CD4-positive, alpha-beta T cell treated with Interleukin-15 for 1 hour (primary cell): Measurements from ENCODE around the gene DNMT1.

Experiments used
- DNase-seq: peaks from one replicate; pipeline ENCODE4 v3.0.0-alpha.2; 2020

DNMT1 gene

DNA sequence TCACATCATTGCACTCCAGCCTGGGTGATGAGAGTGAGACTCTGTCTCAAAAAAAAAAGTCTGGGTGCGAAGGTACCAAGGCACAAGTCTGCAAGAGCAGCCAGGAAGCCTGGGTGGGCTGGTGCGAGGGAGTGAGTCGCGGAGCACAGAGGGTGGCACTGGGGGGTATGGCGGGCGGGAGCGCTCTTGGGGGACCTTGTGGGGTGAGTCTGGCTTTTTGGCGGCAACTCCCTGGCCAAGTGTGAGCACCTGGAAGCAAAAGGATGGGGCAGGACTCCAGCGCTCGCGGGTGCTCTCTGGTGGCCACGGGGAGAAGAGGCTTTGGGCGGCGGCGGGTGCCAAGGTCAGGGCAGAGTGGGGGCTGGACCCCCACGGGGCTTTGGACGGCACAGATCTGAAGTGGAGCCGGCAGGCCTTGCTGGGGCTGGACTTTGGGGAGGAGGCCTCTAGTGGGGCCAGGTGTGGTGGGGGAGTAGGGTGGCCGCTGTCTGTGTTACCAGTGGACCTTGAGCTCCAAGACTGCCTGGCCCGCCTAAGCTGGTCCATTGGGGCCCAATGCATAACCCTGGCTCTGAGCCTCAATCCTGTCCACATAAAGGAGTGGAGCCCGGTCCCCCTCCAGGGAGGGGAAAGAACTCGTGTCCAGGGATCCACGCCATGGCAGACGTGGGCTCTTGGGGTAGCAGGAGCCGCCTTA is 81.7 kb downstream of the DNMT1 start:
- peak; percentile 68 for DNase-seq

DNA sequence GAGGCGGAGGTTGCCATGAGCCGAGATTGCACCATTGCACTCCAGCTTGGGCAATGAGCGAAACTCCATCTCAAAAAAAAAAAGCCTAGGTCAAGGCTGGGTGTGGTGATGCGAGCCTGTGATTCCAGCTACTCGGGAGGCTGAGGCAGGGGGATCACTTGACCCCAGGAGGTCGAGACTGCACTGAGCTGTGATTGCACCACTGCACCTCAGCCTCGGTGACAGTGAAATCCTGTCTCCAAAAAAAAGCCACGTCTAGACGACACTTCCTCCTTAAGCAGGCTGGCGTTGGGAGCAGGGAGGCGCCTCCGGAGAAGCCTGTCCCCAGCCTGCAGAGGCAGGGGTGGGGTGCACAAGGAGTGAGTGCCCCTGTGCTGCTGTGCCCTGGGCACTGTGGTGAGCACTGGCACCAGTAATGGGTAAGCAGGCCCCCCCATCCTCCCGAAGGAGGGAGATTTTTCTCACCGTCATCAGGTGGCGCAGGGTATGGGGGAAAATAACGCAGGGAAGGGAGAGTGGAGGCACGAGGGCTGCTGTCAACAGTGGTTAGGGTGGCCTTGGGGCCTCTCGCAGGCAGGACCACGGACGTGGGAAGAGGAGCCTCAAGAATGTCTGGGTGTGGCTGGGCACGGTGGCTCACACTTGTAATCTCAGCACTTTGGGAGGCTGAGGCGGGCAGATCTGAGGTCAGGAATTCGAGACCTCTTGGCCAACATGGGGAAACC is 82.6 kb downstream of the DNMT1 start:
- peak; percentile 53 for DNase-seq

DNA sequence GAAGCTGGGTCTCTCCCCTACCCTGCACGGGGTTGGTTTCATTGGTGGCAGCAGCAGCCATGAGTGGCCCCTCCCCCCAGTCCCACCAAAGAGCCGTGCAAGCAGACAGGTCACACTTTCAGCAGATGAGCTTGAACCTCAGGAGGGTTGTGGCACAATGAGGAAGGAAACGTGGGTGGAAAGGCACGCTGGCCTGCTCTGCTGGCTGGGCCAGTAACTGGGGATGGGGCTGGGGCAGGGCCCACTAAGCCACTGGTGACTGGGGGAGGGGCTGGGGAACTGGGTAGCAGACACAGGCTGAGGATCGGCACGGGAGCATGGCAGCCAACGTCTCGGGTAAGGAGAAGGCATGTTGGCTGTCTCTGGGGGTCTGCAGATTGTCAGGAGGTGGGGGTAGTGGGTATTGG is 83.3 kb downstream of the DNMT1 start, which contains the start of gene P2RY11:
Gene P2RY11 (plus strand): TSS at position 289 of the 407 bp plus-strand sequence. CDS start 29 bp downstream, at position 318.
- peak; percentile 59 for DNase-seq

DNA sequence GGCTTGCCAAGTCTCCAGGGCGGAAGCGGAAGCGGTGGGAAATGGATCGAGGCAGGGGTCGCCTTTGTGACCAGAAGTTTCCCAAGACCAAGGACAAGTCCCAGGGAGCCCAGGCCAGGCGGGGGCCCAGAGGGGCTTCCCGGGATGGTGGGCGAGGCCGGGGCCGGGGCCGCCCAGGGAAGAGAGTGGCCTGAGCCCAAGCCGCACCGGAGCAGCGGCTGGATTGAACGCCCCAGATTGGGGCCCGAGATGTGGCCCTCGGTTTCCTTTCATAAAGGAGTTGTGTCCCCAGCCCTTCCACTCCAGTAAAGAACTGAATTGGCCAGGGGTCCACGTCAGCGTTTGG is 83.8 kb downstream of the DNMT1 start:
- DNase-seq: no peak

DNA sequence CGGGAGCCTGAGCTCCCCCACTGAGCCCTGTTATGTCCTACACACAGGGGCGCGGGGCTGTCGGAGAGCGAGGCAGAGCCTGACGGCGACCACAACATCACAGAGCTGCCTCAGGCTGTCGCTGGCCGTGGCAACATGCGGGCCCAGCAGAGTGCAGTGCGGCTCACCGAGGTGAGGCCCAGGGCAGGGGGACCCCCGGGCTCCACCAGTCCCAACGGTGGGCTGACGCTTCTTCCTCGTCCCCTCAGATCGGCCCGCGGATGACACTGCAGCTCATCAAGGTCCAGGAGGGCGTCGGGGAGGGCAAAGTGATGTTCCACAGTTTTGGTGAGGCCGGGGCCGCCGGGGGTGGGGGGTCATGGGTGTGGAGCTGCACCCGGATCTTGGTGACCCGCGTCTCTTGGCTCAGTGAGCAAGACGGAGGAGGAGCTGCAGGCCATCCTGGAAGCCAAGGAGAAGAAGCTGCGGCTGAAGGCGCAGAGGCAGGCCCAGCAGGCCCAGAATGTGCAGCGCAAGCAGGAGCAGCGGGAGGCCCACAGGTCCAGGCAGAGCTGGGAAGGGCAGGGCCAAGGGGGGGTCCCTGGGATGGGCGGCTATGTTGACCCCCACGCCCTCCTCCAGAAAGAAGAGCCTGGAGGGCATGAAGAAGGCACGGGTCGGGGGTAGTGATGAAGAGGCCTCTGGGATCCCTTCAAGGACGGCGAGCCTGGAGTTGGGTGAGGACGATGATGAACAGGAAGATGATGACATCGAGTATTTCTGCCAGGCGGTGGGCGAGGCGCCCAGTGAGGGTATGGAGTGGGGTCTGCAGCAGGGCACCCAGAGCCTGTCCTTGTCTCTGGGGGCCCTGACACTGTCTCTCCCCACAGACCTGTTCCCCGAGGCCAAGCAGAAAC is 84.4 kb downstream of the DNMT1 start:
- DNase-seq: no peak

DNA sequence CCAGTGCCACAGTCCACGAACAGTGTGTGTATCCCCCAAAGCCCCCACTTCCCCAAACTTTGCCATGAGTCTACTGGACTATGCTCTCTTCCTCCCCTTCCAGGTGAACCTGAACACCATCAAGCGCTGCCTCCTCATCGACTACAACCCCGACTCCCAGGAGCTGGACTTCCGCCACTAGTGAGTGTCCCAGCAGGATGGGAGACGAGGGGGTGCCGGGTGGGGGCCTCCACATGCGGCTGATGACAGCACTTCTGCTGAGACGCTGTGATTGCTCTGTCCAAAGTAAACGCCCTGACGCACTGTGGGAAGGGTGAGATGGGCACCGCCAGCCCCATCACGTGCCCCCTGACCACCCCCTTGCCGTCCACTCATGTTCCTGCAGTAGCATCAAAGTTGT is 85.2 kb downstream of the DNMT1 start:
- DNase-seq: no peak

DNA sequence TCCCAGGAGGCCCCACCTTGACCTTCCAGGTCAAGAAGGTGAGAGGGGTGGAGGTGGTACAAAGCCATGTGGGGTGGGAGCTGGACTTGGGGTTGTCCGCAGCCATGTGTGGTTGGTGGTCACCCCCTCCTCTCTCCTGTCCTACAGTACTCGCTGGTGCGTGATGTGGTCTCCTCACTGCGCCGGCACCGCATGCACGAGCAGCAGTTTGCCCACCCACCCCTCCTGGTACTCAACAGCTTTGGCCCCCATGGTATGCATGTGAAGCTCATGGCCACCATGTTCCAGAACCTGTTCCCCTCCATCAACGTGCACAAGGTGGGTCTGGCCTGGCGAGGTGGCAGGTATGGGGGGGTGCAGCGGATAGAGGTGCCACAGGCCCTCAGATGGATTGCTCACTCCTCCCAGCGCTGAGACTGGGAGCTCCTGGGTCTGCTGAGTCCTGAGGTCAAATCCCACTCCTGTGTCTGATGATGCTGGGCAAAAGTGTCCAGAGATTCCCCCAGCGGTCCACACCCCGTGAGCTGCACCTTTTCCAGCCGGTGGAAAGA is 86.9 kb downstream of the DNMT1 start:
- DNase-seq: no peak

DNA sequence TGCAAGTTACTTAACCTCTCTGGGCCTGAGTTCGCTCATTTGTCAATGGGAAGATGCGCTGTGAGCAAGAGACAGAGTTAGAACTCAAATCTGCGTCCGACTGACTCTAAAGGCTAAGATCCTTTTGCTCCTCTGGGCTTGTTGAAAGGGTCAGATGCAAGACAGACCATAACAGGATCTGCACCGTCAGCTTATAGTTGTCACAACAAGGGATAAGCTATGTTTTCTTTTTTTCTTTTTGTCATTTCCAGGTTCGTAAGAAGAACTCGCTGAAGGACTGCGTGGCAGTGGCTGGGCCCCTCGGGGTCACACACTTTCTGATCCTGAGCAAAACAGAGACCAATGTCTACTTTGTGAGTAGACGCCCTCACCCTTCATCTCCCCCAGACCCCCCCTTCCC is 87.5 kb downstream of the DNMT1 start:
- DNase-seq: no peak

DNA sequence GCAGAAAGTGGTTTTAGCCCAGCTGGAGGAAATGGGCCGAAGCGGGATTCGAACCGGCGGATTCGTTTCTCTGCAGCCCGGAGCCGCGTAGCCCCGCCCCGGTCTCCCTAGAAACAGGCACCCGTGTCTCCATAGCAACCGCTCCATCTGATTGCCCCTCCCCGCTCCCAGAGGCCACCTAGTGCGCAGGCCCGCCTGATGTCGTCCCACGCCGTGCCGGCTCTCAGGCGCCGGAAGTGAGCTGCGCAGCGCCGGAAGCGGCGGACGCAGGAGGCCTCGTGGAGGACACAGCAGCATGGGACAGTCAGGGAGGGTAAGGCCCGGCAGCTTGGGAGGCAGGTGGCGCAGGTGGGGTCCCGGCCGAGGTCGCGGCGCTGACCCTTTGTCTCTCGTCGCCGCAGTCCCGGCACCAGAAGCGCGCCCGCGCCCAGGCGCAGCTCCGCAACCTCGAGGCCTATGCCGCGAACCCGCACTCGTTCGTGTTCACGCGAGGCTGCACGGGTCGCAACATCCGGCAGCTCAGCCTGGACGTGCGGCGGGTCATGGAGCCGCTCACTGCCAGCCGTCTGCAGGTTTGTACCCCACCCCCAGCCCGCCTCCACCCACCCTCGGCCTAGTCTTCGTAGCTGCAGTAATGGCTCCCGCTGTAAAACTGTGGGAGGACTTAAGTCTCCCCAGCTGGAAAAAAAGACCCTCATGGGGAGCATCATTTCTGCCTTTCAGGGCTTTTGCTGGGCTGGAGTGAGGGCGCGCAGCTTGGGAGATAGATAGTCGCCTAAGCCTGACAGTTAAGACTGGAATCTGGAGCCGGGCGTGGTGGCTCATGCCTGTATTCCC is 88.4 kb downstream of the DNMT1 start, which contains the start of gene PPAN:
Gene PPAN (plus strand): TSS at position 263 of the 837 bp plus-strand sequence. CDS start 33 bp downstream, at position 296.
- peak; percentile 98 for DNase-seq

DNA sequence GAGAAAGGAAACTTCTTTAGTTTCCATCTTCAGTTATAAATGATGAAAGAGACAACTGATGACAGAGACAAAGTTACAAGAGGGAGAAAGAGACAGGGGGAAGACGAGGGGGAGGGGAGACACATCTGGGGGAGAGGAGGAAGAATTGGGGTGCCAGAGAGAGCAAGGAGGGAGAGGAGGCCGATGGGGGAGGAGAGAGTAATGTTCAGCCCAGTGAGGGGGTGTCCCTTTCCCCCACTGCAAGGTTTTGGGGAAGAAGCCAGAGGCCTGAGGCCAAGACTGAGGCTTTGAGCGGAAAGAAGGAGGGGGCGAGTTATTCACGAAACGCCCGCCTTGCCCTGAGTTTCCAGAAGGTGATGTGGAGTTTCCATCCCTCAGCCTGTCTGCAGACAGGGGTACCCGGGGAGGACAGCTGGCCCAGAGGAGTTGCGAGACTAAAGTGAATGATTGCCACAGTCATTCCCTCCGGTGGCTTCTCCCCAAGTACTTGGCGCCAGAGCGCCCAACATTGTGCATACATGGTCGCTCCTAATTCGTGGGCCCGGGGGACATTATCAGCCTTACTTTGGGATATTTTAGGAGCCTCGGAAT is 89.1 kb downstream of the DNMT1 start:
- peak; percentile 54 for DNase-seq

DNA sequence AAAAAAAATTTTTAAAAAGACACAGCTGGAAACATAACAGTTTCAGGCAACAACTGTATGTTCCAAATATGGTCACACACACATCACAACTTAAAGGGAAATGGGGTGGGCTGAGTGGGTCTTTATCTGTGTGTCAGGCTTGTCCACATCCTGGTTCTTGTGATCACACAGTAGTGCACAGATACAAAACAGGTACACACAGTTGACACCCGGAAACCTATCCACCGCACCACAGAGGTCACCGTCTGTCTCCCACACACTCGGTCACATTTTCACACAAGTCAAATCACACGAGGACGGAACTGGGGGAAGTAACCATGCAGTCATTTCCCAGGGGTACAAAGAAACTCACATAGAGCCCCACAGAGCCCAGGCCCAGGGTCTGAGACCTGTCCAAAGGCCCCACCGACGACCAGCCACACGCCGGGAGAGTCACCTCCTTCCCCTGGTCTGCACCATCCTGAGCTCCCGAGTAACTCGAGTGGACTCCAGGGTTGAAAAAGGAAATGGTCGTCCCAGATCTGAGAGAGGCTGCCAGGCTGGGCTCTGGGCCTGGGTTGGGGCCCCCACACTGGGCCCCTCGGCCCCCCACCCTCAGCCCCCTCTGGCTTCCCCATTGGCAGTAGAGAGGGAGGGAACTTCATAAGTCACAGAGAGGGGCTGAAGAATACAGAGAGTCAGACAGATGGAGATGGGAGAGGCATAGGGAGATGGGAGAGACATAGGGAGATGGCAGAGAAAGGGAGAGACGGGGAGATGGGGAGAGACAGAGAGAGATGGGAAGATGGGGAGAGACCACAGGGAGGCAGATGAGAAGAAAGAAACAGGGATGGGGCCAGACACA is 89.9 kb downstream of the DNMT1 start:
- peak; percentile 93 for DNase-seq

DNA sequence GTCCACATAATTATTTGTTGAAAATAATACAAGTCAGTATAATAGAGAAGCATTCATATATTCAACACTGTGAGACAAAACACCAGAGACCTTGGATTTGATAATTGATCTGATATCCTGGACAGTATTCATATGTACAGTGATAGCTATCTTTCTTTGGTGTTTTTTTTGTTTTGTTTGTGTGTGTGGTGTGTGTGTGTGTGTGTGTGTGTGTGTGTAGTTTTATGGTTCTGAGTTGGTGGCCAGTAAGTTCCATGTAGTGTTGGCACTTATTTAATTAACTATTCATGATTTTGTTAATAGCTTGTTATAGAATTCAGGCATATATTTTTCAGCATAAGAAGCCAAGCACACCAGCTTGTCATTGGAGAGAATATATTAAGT is 90.6 kb downstream of the DNMT1 start:
- DNase-seq: no peak

DNA sequence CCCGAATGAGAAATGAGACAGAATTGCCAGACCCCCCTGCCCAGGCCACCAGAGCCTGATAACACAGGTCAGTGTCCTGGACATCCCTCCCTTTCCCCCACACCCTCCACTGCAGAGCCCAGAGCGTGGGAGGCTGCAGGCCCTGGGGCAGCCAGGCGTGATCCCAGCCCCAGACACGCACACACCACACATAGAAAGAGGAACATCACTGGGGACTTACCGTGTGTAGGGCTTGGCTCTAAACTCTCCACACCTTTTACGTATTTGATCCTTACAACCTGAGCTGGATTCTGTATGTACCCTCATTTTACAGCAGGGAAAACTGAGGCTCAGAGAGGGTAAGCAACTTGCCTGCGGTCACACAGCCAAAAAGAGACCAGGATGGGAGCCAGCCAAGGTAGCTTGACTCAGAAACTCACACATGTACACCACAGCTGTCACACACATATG is 91.9 kb downstream of the DNMT1 start:
- peak; percentile 72 for DNase-seq

DNA sequence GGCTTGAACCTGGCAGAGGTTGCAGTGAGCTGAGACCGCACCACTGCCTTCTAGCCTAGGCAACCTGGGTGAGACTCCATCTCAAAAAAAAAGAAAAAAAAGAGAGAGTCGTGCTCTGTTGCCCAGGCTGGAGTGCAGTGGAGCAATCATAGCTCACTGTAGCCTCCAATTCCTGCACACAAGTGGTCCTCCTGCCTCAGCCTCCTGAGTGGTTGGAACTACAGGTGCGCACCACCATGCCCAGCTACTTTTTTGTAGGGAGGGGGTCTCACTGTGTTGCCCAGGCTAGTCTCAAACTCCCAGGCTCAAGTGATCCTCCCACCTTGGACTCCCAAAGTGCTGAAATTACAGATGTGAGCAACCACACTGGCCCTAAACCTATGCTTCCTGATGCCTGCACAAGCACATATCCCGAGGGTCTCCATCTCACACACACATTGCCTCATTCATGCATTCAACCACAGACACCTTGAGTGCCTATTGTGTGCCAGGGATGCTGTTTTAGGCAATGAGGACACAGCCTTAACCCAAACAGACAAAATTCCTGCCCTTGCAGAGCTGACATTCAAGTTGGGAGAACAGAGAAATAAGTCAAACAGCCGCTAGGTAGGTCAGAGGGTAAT is 94.5 kb downstream of the DNMT1 start:
- no peak for DNase-seq

DNA sequence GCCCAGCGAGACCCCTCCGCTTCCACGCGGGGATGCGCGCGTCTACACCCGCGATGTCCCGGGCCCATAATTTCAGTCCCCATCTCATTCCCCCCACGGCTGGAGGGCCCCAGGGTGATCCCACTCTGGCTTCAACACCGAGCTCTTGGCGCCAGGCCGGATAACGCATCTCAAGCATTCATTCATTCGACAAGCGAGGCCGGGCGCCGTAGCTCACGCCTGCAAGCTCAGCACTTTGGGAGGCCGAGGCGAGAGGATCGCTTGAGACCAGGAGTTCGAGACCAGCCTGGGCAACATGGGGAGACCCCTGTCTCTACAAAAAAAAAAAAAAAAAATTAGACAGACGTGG is 98.2 kb downstream of the DNMT1 start:
- DNase-seq: no peak

DNA sequence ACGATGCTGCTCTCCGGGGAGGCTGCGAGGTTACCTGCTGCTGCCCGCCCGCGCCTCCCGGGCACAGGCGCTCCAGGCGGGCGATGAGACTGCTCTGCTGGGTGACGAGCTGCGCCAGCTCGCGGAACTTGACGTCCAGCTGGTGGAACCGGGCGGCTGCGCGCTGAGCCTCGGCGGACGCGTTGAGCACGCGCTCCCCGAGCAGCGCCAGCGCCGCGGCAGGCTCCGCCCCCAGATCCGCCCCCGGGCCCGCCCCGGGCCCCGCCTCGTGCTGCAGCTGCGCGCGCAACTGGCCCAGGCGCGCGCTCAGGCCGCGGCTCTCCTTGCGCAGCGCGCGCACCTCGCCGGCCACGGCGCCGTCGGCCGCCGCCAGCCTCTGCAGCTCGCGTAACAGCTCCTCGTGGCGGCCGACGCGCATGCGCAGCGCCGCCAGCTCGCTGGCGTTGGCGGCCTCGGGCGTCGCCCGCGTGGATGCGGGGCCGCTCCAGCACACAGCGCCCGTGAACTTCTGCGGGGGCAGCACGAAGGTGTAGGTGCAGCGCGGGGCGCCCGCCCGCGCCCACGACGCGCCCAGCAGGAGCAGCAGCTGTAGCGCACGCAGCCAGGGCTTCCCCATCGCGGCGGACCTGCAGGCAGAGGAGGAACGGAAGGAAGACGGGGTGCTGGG is 98.7 kb downstream of the DNMT1 start:
- DNase-seq: peak; percentile 94

DNA sequence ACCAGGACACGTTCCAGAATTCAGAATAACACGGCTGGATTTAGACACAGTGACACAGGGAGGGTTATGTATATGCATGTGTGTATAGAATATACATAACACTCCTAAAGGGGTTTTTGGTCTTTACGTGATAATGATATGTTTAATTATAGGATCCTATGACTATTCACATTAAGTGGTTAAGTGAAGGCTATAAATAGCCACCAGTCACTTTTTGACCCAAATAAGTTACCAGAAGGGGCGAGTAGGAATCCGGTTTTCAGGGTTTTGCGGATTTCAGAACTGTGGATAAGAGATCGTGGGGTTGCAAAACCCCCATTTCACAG is 99.2 kb downstream of the DNMT1 start:
- DNase-seq: no peak

DNA sequence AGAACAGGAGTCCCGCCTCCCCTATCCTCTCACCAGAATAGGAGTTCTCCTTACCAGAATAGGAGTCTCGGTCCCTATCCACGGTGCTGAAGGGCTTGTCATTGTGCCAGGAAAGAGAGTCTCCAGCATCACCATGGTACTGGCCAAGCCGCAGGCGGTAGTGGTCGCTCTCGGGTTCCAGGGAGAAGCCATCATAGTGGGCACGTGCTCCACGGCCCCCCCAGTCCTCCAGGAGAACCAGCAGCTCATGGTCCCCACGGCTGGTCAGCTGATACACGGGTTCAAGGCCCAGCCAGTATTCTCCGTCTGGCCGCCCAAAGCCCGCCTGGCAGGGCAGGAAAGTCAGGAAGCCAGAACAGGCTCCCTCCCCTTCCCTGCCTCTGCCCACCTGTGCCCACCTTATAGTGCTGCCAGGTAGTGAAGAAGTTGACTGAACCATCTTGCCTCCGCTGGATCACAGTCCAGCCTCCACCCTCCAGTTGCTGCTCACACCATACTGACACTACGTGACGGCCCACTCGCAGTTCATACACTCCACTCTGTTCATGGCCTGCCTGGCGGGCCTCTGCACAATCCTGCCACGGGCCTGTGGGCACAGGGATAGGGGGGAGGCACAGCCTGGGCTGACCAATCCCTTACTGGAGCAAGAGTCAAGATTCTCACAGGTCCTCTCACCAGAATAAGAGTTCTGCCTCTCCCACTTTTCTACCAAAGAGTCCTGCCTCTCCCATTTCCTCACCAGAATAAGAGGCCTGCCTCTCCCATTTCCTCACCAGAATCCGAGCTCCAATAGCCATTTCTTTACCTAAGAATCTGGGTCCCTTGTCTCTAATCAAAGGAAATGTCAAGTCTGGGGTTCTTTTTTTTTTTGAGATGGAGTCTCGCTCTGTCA is 101.2 kb downstream of the DNMT1 start:
- DNase-seq: no peak
